GM23338 (cell line): Measurements from ENCODE around the gene TNFRSF6B. TPM values are rescaled to one million over a fixed set of nuclear protein-coding genes. Genes with fewer than 3 reads are reported as not detected.

ENCODE experiments used
- ATAC-seq: fragments of 200-7000 bp; cut with Tn5 transposase; 3 replicates; pipeline ENCODE4 v1.9.1; 2020
- DNase-seq: peaks from one replicate; pipeline ENCODE4 v3.0.0-alpha.2; 2015; ENCODE audit warnings: low spot score
- H2AFZ ChIP-seq: fragments of 200-600 bp; sonication (generic); 2 replicates; pipeline ENCODE4 v1.8.0; 2016; ENCODE audit warnings: antibody characterized with exemption, mild to moderate bottlenecking, moderate library complexity
- H3F3A ChIP-seq: fragments of 200-600 bp; sonication (generic); replicated peaks from 2 replicates; pipeline ENCODE4 v1.8.0; 2017; ENCODE audit warnings: antibody characterized with exemption, mixed run types, low read depth
- H3K27ac ChIP-seq: fragments of 200-600 bp; sonication (generic); 2 replicates; pipeline ENCODE4 v1.6.1; 2016; ENCODE audit warnings: low read depth
- H3K27me3 ChIP-seq: fragments of 200-600 bp; sonication (generic); 2 replicates; pipeline ENCODE4 v1.8.0; 2016; ENCODE audit warnings: mild to moderate bottlenecking, mixed run types, moderate library complexity; ENCODE audit not compliant: insufficient read depth
- H3K36me3 ChIP-seq: fragments of 200-600 bp; sonication (generic); 2 replicates; pipeline ENCODE4 v1.8.0; 2016; ENCODE audit warnings: mild to moderate bottlenecking; ENCODE audit not compliant: insufficient read depth
- H3K4me1 ChIP-seq: fragments of 200-600 bp; sonication (generic); 2 replicates; pipeline ENCODE4 v1.8.0; 2016; ENCODE audit warnings: mild to moderate bottlenecking, moderate library complexity; ENCODE audit not compliant: insufficient read depth
- H3K4me2 ChIP-seq: fragments of 200-600 bp; sonication (generic); 2 replicates; pipeline ENCODE4 v1.7.1; 2017; ENCODE audit warnings: mixed run types
- H3K4me3 ChIP-seq: fragments of 200-600 bp; sonication (generic); 2 replicates; pipeline ENCODE4 v1.6.1; 2016; ENCODE audit warnings: mixed run types
- H3K79me2 ChIP-seq: fragments of 200-600 bp; sonication (generic); replicated peaks from 2 replicates; pipeline ENCODE4 v1.8.0; 2017; ENCODE audit warnings: mild to moderate bottlenecking; ENCODE audit not compliant: insufficient read depth
- H3K9me2 ChIP-seq: fragments of 200-600 bp; sonication (generic); 2 replicates; pipeline ENCODE4 v1.8.0; 2017; ENCODE audit not compliant: insufficient read depth
- H4K20me1 ChIP-seq: fragments of 200-600 bp; sonication (generic); replicated peaks from 2 replicates; pipeline ENCODE4 v1.8.0; 2017; ENCODE audit warnings: mild to moderate bottlenecking; ENCODE audit not compliant: insufficient read depth
- H3K27ac Mint-ChIP-seq: 2 replicates; pipeline ENCODE4 v1.8.0; 2020; ENCODE audit warnings: inconsistent platforms, mild to moderate bottlenecking, moderate library complexity, mixed read lengths
- H3K27me3 Mint-ChIP-seq: 3 replicates; pipeline ENCODE4 v1.8.0; 2022; ENCODE audit warnings: low read depth, mild to moderate bottlenecking, moderate library complexity, mixed read lengths, inconsistent platforms; ENCODE audit not compliant: insufficient read depth, poor library complexity
- H3K36me3 Mint-ChIP-seq: 3 replicates; pipeline ENCODE4 v1.8.0; 2021; ENCODE audit warnings: low read depth, mild to moderate bottlenecking, inconsistent platforms, moderate library complexity, mixed read lengths
- H3K4me1 Mint-ChIP-seq: 3 replicates; pipeline ENCODE4 v1.8.0; 2020; ENCODE audit warnings: mild to moderate bottlenecking, inconsistent platforms, mixed read lengths
- H3K4me3 Mint-ChIP-seq: 3 replicates; pipeline ENCODE4 v1.8.0; 2021; ENCODE audit warnings: moderate library complexity, mild to moderate bottlenecking, inconsistent platforms, mixed read lengths
- H3K9me3 Mint-ChIP-seq: 3 replicates; pipeline ENCODE4 v1.8.0; 2020; ENCODE audit warnings: moderate library complexity, mild to moderate bottlenecking, inconsistent platforms, mixed read lengths
- CREB1 ChIP-seq: fragments of 250-450 bp; sonication (Bioruptor Pico); IDR thresholded peaks from 2 replicates; pipeline ENCODE4 v1.5.0; 2020; ENCODE audit warnings: low read depth, mild to moderate bottlenecking, moderate library complexity
- EZH2 ChIP-seq: fragments of 200-600 bp; sonication (generic); IDR thresholded peaks from one replicate; pipeline ENCODE4 v1.8.0; 2017; ENCODE audit warnings: antibody characterized with exemption, mild to moderate bottlenecking, low read depth; ENCODE audit not compliant: unreplicated experiment
- EZH2phosphoT487 ChIP-seq: fragments of 200-600 bp; sonication (generic); IDR thresholded peaks from one replicate; pipeline ENCODE4 v1.8.1; 2018; ENCODE audit warnings: antibody characterized with exemption; ENCODE audit not compliant: unreplicated experiment
- JUNB ChIP-seq: IDR thresholded peaks from one replicate; pipeline ENCODE4 v1.6.1; 2016; ENCODE audit warnings: antibody characterized with exemption; ENCODE audit not compliant: unreplicated experiment
- NANOG ChIP-seq: IDR thresholded peaks from 2 replicates; pipeline ENCODE4 v1.6.1; 2016; ENCODE audit warnings: antibody characterized with exemption, borderline replicate concordance
- POLR2AphosphoS5 ChIP-seq: IDR thresholded peaks from 2 replicates; pipeline ENCODE4 v1.6.1; 2016; ENCODE audit warnings: antibody characterized with exemption, low read depth
- STAT1 ChIP-seq: IDR thresholded peaks from one replicate; pipeline ENCODE4 v1.6.1; 2016; ENCODE audit warnings: antibody characterized with exemption; ENCODE audit not compliant: unreplicated experiment
- ZNF331 ChIP-seq: fragments of 250-450 bp; sonication (Bioruptor Pico); IDR thresholded peaks from 2 replicates; pipeline ENCODE4 v1.5.0; 2020; ENCODE audit warnings: low read depth, mild to moderate bottlenecking, moderate library complexity
- polyA plus RNA-seq: library from polyadenylated mRNA; unstranded; fragments of >200 nt; fragmentation: Nextera tagmentation; extraction: Ambion mirVana; gene quantifications from 2 replicates; pipeline ENCODE4 v1.2.1, GENCODE V29; 2016
- total RNA-seq: library from RNA; depleted of rRNA; stranded (reverse); fragments of >200 nt; shearing (Covaris generic); gene quantifications from 2 replicates; pipeline ENCODE4 v1.2.3, GENCODE V29; 2014
- TF ChIP-seq, protein P1 (sequence below): fragments of 250-450 bp; sonication (Bioruptor Pico); IDR thresholded peaks from 2 replicates; pipeline ENCODE4 v1.5.0; 2020; ENCODE audit warnings: mild to moderate bottlenecking, moderate library complexity
- TF ChIP-seq, protein P2 (sequence below), 2 experiments: fragments of 200-600 bp in 1 of 2; sonication (generic) in 1 of 2; conservative IDR thresholded peaks; 2 replicates each; pipeline versions ENCODE4 v1.5.1 to v1.6.1; 2016 to 2017; ENCODE audit warnings: antibody characterized with exemption in 2 of 2, low read depth in 2 of 2, mild to moderate bottlenecking in 2 of 2, moderate library complexity in 1 of 2
- TF ChIP-seq, protein P3 (sequence below): IDR thresholded peaks from one replicate; pipeline ENCODE4 v1.6.1; 2018; ENCODE audit warnings: antibody characterized with exemption; ENCODE audit not compliant: unreplicated experiment

The TNFRSF6B gene
- total and polyA plus RNA-seq, 2 experiments from 2014 or later: 0.28 TPM; not detected in 1

DNA sequence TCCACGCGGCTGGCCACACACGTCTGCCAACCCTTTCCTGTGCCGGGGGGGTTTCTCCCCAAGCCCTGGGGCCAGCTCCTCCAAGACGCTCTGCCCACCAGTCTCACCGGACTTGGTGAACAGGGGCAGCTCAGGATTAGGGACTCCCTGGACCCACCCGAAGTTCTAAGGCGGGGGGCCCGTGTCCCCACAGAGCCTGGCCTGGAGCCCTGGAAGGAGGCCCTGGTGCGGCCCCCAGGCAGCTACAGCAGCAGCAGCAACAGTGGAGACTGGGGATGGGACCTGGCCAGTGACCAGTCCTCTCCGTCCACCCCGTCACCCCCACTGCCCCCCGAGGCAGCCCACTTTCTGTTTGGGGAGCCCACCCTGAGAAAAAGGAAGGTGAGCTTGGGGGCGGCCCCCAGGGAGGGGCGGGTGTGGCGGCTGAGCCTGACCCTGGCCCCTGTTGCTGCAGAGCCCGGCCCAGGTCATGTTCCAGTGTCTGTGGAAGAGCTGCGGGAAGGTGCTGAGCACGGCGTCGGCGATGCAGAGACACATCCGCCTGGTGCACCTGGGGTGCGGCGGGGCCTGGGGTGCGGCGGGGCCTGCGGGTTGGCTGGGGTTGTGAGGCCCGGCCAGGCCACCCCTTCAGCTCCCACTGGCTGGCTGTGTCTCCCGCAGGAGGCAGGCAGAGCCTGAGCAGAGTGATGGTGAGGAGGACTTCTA, 45.4 kb downstream of the TNFRSF6B start:
- no peak for ATAC-seq
- H3K9me2 ChIP-seq: no peaks in the 10 kb centered on the region
- H3K4me3 ChIP-seq: no peak overlapping the region
- H2AFZ ChIP-seq: no peak overlapping the region
- TF ChIP-seq ZNF331 (CRISPR knock-in tag) (no peak), JUNB (no peak), EZH2 (no peak), STAT1 (no peak), NANOG (no peak), CREB1 (CRISPR knock-in tag) (no peak), EZH2phosphoT487 (no peak), POLR2AphosphoS5 (no peak)
- TF ChIP-seq, protein P1, sequence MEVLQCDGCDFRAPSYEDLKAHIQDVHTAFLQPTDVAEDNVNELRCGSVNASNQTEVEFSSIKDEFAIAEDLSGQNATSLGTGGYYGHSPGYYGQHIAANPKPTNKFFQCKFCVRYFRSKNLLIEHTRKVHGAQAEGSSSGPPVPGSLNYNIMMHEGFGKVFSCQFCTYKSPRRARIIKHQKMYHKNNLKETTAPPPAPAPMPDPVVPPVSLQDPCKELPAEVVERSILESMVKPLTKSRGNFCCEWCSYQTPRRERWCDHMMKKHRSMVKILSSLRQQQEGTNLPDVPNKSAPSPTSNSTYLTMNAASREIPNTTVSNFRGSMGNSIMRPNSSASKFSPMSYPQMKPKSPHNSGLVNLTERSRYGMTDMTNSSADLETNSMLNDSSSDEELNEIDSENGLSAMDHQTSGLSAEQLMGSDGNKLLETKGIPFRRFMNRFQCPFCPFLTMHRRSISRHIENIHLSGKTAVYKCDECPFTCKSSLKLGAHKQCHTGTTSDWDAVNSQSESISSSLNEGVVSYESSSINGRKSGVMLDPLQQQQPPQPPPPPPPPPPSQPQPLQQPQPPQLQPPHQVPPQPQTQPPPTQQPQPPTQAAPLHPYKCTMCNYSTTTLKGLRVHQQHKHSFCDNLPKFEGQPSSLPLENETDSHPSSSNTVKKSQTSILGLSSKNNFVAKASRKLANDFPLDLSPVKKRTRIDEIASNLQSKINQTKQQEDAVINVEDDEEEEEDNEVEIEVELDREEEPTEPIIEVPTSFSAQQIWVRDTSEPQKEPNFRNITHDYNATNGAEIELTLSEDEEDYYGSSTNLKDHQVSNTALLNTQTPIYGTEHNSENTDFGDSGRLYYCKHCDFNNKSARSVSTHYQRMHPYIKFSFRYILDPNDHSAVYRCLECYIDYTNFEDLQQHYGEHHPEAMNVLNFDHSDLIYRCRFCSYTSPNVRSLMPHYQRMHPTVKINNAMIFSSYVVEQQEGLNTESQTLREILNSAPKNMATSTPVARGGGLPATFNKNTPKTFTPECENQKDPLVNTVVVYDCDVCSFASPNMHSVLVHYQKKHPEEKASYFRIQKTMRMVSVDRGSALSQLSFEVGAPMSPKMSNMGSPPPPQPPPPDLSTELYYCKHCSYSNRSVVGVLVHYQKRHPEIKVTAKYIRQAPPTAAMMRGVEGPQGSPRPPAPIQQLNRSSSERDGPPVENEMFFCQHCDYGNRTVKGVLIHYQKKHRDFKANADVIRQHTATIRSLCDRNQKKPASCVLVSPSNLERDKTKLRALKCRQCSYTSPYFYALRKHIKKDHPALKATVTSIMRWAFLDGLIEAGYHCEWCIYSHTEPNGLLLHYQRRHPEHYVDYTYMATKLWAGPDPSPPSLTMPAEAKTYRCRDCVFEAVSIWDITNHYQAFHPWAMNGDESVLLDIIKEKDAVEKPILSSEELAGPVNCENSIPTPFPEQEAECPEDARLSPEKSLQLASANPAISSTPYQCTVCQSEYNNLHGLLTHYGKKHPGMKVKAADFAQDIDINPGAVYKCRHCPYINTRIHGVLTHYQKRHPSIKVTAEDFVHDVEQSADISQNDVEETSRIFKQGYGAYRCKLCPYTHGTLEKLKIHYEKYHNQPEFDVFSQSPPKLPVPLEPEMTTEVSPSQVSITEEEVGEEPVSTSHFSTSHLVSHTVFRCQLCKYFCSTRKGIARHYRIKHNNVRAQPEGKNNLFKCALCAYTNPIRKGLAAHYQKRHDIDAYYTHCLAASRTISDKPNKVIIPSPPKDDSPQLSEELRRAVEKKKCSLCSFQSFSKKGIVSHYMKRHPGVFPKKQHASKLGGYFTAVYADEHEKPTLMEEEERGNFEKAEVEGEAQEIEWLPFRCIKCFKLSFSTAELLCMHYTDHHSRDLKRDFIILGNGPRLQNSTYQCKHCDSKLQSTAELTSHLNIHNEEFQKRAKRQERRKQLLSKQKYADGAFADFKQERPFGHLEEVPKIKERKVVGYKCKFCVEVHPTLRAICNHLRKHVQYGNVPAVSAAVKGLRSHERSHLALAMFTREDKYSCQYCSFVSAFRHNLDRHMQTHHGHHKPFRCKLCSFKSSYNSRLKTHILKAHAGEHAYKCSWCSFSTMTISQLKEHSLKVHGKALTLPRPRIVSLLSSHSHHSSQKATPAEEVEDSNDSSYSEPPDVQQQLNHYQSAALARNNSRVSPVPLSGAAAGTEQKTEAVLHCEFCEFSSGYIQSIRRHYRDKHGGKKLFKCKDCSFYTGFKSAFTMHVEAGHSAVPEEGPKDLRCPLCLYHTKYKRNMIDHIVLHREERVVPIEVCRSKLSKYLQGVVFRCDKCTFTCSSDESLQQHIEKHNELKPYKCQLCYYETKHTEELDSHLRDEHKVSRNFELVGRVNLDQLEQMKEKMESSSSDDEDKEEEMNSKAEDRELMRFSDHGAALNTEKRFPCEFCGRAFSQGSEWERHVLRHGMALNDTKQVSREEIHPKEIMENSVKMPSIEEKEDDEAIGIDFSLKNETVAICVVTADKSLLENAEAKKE (CRISPR knock-in tag): no peak
- TF ChIP-seq, protein P2, sequence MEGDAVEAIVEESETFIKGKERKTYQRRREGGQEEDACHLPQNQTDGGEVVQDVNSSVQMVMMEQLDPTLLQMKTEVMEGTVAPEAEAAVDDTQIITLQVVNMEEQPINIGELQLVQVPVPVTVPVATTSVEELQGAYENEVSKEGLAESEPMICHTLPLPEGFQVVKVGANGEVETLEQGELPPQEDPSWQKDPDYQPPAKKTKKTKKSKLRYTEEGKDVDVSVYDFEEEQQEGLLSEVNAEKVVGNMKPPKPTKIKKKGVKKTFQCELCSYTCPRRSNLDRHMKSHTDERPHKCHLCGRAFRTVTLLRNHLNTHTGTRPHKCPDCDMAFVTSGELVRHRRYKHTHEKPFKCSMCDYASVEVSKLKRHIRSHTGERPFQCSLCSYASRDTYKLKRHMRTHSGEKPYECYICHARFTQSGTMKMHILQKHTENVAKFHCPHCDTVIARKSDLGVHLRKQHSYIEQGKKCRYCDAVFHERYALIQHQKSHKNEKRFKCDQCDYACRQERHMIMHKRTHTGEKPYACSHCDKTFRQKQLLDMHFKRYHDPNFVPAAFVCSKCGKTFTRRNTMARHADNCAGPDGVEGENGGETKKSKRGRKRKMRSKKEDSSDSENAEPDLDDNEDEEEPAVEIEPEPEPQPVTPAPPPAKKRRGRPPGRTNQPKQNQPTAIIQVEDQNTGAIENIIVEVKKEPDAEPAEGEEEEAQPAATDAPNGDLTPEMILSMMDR (conservative IDR thresholded peaks at IDR 0.05; ENCODE audit: low read depth in 2 of 2): no peak
- TF ChIP-seq, protein P3, sequence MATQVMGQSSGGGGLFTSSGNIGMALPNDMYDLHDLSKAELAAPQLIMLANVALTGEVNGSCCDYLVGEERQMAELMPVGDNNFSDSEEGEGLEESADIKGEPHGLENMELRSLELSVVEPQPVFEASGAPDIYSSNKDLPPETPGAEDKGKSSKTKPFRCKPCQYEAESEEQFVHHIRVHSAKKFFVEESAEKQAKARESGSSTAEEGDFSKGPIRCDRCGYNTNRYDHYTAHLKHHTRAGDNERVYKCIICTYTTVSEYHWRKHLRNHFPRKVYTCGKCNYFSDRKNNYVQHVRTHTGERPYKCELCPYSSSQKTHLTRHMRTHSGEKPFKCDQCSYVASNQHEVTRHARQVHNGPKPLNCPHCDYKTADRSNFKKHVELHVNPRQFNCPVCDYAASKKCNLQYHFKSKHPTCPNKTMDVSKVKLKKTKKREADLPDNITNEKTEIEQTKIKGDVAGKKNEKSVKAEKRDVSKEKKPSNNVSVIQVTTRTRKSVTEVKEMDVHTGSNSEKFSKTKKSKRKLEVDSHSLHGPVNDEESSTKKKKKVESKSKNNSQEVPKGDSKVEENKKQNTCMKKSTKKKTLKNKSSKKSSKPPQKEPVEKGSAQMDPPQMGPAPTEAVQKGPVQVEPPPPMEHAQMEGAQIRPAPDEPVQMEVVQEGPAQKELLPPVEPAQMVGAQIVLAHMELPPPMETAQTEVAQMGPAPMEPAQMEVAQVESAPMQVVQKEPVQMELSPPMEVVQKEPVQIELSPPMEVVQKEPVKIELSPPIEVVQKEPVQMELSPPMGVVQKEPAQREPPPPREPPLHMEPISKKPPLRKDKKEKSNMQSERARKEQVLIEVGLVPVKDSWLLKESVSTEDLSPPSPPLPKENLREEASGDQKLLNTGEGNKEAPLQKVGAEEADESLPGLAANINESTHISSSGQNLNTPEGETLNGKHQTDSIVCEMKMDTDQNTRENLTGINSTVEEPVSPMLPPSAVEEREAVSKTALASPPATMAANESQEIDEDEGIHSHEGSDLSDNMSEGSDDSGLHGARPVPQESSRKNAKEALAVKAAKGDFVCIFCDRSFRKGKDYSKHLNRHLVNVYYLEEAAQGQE: no peak
- no peak for DNase-seq
- 0 out of 2 replicates have a peak overlapping the region, but pooled peaks have one; percentile 50 for H3K27ac ChIP-seq
- Mint-ChIP-seq H3K9me3 (no peaks in the 10 kb centered on the region; the same call in 2 of the 3 replicates), H3K4me1 (no peaks in the 10 kb centered on the region; the same call in 2 of the 3 replicates), H3K4me3 (peak overlapping the region; percentile 68; the same call in 2 of the 3 replicates), H3K27ac (no peak overlapping the region), H3K36me3 (peaks cover 8% of the 10 kb centered on the region), H3K27me3 (peaks cover 6% of the 10 kb centered on the region)
- no peaks in the 10 kb centered on the region for H3K36me3 ChIP-seq
- no peaks in the 10 kb centered on the region for H3K79me2 ChIP-seq
- peaks cover 7% of the 10 kb centered on the region; the same call in 1 of the 2 replicates for H3K4me1 ChIP-seq
- H3K4me2 ChIP-seq: peak overlapping the region; percentile 86; the same call in 1 of the 2 replicates
- H4K20me1 ChIP-seq: no peaks in the 10 kb centered on the region
- peaks cover 6% of the 10 kb centered on the region for H3K27me3 ChIP-seq
- peaks cover 14% of the 10 kb centered on the region; the same call in 1 of the 2 replicates for H3F3A ChIP-seq
